Measurements from ENCODE around the gene DPP7. TPM values are rescaled to one million over a fixed set of nuclear protein-coding genes. Genes with fewer than 3 reads are reported as not detected.

DPP7 gene
- total RNA-seq, 1 donor from 2014 or later, result 137 TPM

- no peak for DNase-seq (ENCODE audit: low read depth)
- Histone ChIP-seq H3K27me3 (ENCODE audit: control insufficient read depth, insufficient read depth, low read length) (no peaks in the 10 kb centered on the region), H3K4me3 (ENCODE audit: low read depth, low read length) (no peak overlapping the region), H3K36me3 (ENCODE audit: control insufficient read depth, insufficient read depth, low read length) (no peaks in the 10 kb centered on the region)
- TF ChIP-seq CTCF (IDR thresholded peaks at IDR 0.05; ENCODE audit: insufficient read depth, low read length, poor library complexity, severe bottlenecking), result no peak
Measured at GRCh38 chr9:137110147-137110910, 4.2 kb downstream of the DPP7 start.

DNA sequence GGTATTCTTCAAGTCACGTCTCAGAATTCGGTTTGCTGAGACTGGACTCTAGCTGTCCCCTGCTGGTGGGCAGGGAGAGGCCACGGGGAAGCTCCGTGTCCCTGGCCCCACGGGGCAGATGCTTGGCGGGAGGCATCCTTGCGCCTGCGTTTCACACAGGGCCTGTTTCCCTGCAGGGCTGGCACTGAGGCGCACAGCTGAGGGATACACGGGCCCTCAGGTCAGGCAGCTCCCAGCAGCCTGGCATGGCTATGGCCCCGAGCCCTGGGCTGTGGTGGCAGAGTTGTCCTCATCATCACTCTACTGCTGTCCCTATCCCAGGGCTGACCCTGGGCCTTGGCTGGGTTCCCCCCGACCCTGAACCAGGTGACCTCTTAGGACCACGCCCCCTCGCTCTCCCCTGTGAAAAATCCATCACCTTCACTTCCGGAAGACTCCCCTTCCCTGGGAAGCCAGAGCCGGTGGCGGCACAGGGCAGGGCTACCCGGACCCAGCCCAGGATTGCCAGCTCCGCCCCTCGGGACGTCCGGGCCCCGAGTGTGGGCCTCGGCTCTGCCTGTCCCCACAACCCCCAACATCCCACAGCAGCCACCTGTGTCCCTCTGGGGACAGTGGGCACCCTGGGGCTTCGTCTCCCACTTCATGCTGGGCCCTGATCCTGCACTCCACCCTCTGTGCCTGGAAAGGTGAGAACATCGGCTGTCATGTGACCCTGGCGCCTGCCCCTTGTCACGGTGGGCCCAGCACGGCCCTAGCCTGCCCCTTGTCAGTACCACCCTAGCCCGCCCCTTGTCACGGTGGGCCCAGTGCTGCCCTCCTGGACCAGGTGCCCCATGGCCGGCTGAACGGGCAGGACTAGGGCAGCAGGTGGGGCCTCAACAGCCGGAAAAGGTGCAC is 5.0 kb downstream of the DPP7 start:
- DNase-seq (ENCODE audit: low read depth), result no peak
- H3K27me3 ChIP-seq (ENCODE audit: control insufficient read depth, insufficient read depth, low read length), result no peaks in the 10 kb centered on the region
- H3K36me3 ChIP-seq (ENCODE audit: control insufficient read depth, insufficient read depth, low read length), result no peaks in the 10 kb centered on the region
- TF ChIP-seq CTCF (IDR thresholded peaks at IDR 0.05; ENCODE audit: insufficient read depth, low read length, poor library complexity, severe bottlenecking), result no peak
- H3K4me3 ChIP-seq (ENCODE audit: low read depth, low read length), result no peak overlapping the region

DNA sequence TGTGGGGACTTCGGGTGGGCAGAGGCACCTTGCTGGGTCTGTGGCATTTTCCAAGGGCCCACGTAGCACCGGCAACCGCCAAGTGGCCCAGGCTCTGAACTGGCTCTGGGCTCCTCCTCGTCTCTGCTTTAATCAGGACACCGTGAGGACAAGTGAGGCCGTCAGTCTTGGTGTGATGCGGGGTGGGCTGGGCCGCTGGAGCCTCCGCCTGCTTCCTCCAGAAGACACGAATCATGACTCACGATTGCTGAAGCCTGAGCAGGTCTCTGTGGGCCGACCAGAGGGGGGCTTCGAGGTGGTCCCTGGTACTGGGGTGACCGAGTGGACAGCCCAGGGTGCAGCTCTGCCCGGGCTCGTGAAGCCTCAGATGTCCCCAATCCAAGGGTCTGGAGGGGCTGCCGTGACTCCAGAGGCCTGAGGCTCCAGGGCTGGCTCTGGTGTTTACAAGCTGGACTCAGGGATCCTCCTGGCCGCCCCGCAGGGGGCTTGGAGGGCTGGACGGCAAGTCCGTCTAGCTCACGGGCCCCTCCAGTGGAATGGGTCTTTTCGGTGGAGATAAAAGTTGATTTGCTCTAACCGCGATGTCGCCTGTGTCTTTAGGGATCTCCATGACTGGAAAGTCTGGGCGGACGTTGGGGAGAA is 5.8 kb downstream of the DPP7 start:
- TF ChIP-seq CTCF (IDR thresholded peaks at IDR 0.05; ENCODE audit: insufficient read depth, low read length, poor library complexity, severe bottlenecking), result no peak
- no peak overlapping the region for H3K4me3 ChIP-seq (ENCODE audit: low read depth, low read length)
- DNase-seq (ENCODE audit: low read depth), result no peak
- no peaks in the 10 kb centered on the region for H3K27me3 ChIP-seq (ENCODE audit: control insufficient read depth, insufficient read depth, low read length)
- peaks cover 1% of the 10 kb centered on the region for H3K36me3 ChIP-seq (ENCODE audit: control insufficient read depth, insufficient read depth, low read length)

DNA sequence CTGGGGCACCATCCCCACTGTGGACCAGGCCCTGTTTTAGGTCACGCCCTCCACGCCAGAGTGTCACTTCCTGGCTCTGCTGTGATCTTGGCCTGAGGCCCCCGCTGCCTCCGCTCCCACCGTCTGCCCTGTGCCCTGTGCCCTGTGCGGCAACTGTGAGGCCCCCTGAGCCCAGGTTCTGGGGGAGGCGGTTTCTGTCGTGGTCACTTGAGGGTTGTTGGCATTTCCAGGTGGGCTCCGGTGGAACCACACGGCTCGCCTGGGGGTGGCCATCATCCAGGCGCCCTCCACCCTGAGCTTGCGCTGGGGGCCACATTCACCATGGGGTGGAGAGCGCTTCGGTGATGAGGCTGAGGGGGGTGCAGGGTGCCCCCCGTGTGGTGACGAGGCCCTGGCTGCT is 6.6 kb downstream of the DPP7 start:
- no peaks in the 10 kb centered on the region for H3K27me3 ChIP-seq (ENCODE audit: control insufficient read depth, insufficient read depth, low read length)
- H3K36me3 ChIP-seq (ENCODE audit: control insufficient read depth, insufficient read depth, low read length), result peaks cover 1% of the 10 kb centered on the region
- no peak for DNase-seq (ENCODE audit: low read depth)
- no peak for TF ChIP-seq CTCF (IDR thresholded peaks at IDR 0.05; ENCODE audit: insufficient read depth, low read length, poor library complexity, severe bottlenecking)
- H3K4me3 ChIP-seq (ENCODE audit: low read depth, low read length), result no peak overlapping the region

DNA sequence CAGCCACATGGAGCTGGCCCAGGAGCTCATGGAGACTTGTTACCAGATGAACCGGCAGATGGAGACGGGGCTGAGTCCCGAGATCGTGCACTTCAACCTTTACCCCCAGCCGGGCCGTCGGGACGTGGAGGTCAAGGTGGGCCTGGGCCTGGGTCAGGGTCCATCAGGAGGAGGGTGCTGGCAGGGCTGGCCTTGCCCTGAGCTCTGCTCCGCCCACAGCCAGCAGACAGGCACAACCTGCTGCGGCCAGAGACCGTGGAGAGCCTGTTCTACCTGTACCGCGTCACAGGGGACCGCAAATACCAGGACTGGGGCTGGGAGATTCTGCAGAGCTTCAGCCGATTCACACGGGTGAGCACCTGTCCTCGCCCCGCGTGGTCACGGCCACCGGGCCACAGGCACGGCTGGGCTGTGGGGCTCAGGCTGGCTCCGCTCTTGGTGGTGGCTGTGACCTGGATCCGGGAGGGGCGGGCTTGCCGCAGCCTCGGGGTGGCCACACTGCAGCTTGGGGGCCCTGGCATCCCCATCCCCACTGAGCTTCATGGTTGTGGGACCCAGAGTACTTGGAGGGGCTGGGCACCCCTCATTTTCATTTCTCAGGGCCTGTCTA is 7.1 kb downstream of the DPP7 start:
- no peak for TF ChIP-seq CTCF (IDR thresholded peaks at IDR 0.05; ENCODE audit: insufficient read depth, low read length, poor library complexity, severe bottlenecking)
- H3K36me3 ChIP-seq (ENCODE audit: control insufficient read depth, insufficient read depth, low read length), result peaks cover 1% of the 10 kb centered on the region
- DNase-seq (ENCODE audit: low read depth), result no peak

More for the DNA sequence above, 7.1 kb downstream of the DPP7 start:
- H3K4me3 ChIP-seq (ENCODE audit: low read depth, low read length), result no peak overlapping the region
- H3K27me3 ChIP-seq (ENCODE audit: control insufficient read depth, insufficient read depth, low read length), result no peaks in the 10 kb centered on the region

Data from kidney epithelial cell (primary cell).